B cell (primary cell): Measurements from ENCODE around the gene PRIMPOL. TPM values are rescaled to one million over a fixed set of nuclear protein-coding genes. Genes with fewer than 3 reads are reported as not detected.
"Not testable (repeated sequence)": the region's sequence is repeated elsewhere in the genome, so short reads cannot be mapped to it uniquely, and the experiment has no call there.

Experiments
- ATAC-seq: fragments of 200-7000 bp; cut with Tn5 transposase; one replicate; pipeline ENCODE4 v1.10.0; 2021; ENCODE audit warnings: low read depth, mild to moderate bottlenecking, moderate number of reproducible peaks, moderate library complexity
- CTCF ChIA-PET: fragments of 350-600 bp; sonication (Branson Sonifier 250); formaldehyde crosslinking; loops from one replicate; lab custom pipeline; 2021; ENCODE audit warnings: antibody characterized with exemption, inconsistent platforms; lab: Charles Lee
- POLR2A ChIA-PET: fragments of 350-600 bp; sonication (Branson Sonifier 250); formaldehyde crosslinking; loops from one replicate; lab custom pipeline; 2021; ENCODE audit warnings: antibody characterized with exemption; lab: Charles Lee
- DNase-seq: peaks from one replicate; pipeline ENCODE4 v3.0.0; 2013
- H2AFZ ChIP-seq: 2 replicates; pipeline ENCODE4 v1.6.1; 2012; ENCODE audit warnings: mild to moderate bottlenecking, low read depth, low read length; ENCODE audit not compliant: insufficient read depth, poor library complexity, severe bottlenecking
- H3K27ac ChIP-seq, 2 donors: 1 replicate in 1 of 2; 2 replicates in 1 of 2; pipeline ENCODE4 v1.5.1; 2012 to 2013; ENCODE audit warnings: low read length in 2 of 2, mild to moderate bottlenecking in 2 of 2, moderate library complexity in 1 of 2
- H3K27me3 ChIP-seq, 4 experiments: fragments of 200-600 bp in 1 of 4; sonication (generic) in 1 of 4; replicated peaks in 1 of 4; 1 replicate in 2 of 4; 2 replicates in 2 of 4; pipeline versions ENCODE4 v1.6.1 to v1.7.0; 2013 to 2016; ENCODE audit warnings: low read length in 3 of 4, mild to moderate bottlenecking in 2 of 4, mixed read lengths in 1 of 4, moderate library complexity in 1 of 4; ENCODE audit not compliant: insufficient read depth in 4 of 4, control insufficient read depth in 3 of 4; ENCODE audit errors: control extremely low read depth in 1 of 4
- H3K36me3 ChIP-seq, 2 experiments: replicated peaks in 1 of 2; 1 replicate in 1 of 2; 2 replicates in 1 of 2; pipeline versions ENCODE4 v1.6.1 to v1.7.1; 2013; ENCODE audit warnings: low read length in 1 of 2; ENCODE audit not compliant: insufficient read depth in 2 of 2, control insufficient read depth in 1 of 2; ENCODE audit errors: control extremely low read depth in 1 of 2, extremely low read depth in 1 of 2
- H3K4me1 ChIP-seq, 2 donors: fragments of 200-600 bp in 1 of 2; sonication (generic) in 1 of 2; 1 replicate in 1 of 2; 2 replicates in 1 of 2; pipeline versions ENCODE4 v1.5.1 to v1.6.1; 2013 to 2017; ENCODE audit warnings: low read length in 2 of 2; ENCODE audit not compliant: control insufficient read depth in 2 of 2, insufficient read depth in 2 of 2
- H3K4me2 ChIP-seq: replicated peaks from 2 replicates; pipeline ENCODE3; 2012; ENCODE audit warnings: mild to moderate bottlenecking, low read depth, low read length; ENCODE audit not compliant: poor library complexity, severe bottlenecking
- H3K4me3 ChIP-seq, 5 experiments: fragments of 200-600 bp in 1 of 5; sonication (generic) in 1 of 5; 1 replicate in 3 of 5; 2 replicates in 2 of 5; pipeline versions ENCODE4 v1.5.1 to v1.7.0; 2011 to 2016; ENCODE audit warnings: low read length in 4 of 5, mild to moderate bottlenecking in 4 of 5, low read depth in 2 of 5, control low read depth in 1 of 5, moderate library complexity in 1 of 5; ENCODE audit not compliant: insufficient read depth in 1 of 5; ENCODE audit errors: control extremely low read depth in 1 of 5, extremely low read depth in 1 of 5
- H3K79me2 ChIP-seq: fragments of 200-600 bp; sonication (generic); one replicate; pipeline ENCODE4 v1.6.0; 2016; ENCODE audit warnings: low read length; ENCODE audit not compliant: control insufficient read depth, insufficient read depth
- H3K9ac ChIP-seq: fragments of 200-600 bp; sonication (generic); 2 replicates; pipeline ENCODE4 v1.6.1; 2017; ENCODE audit warnings: mild to moderate bottlenecking, low read length, moderate library complexity
- H3K9me3 ChIP-seq, 3 donors: one replicate each; pipeline versions ENCODE4 v1.6.1 to v1.7.1; 2013; ENCODE audit warnings: low read length in 2 of 3; ENCODE audit not compliant: control insufficient read depth in 2 of 3, insufficient read depth in 1 of 3; ENCODE audit errors: control extremely low read depth in 1 of 3
- H4K20me1 ChIP-seq: 2 replicates; pipeline ENCODE4 v1.6.0; 2012; ENCODE audit warnings: mild to moderate bottlenecking, low read length; ENCODE audit not compliant: insufficient read depth, control insufficient read depth, poor library complexity, severe bottlenecking
- H3K27ac Mint-ChIP-seq: one replicate; pipeline ENCODE4 v1.8.0; 2021; ENCODE audit warnings: mixed read lengths
- H3K27me3 Mint-ChIP-seq: one replicate; pipeline ENCODE4 v1.8.0; 2021; ENCODE audit warnings: mixed read lengths
- H3K4me1 Mint-ChIP-seq: one replicate; pipeline ENCODE4 v1.8.0; 2021; ENCODE audit warnings: mixed read lengths
- H3K4me3 Mint-ChIP-seq: one replicate; pipeline ENCODE4 v1.8.0; 2021; ENCODE audit warnings: mixed read lengths
- H3K9me3 Mint-ChIP-seq: one replicate; pipeline ENCODE4 v1.8.0; 2022; ENCODE audit warnings: mixed read lengths; ENCODE audit not compliant: insufficient read depth
- CTCF ChIP-seq: fragments of 200-600 bp; IDR thresholded peaks from one replicate; pipeline ENCODE4 v1.8.0; 2022; ENCODE audit warnings: antibody characterized with exemption, mild to moderate bottlenecking
- EZH2 ChIP-seq: IDR thresholded peaks from 2 replicates; pipeline ENCODE4 v1.6.1; 2012; ENCODE audit warnings: borderline replicate concordance, low read depth, mild to moderate bottlenecking, moderate library complexity, low read length; ENCODE audit not compliant: insufficient read depth, poor library complexity, severe bottlenecking
- WGBS: methylation state at CpG from one replicate; pipeline ENCODE4 v1.1.5; 2013; ENCODE audit warnings: missing lambda C conversion rate; ENCODE audit not compliant: insufficient coverage; 5-methylcytosine and 5-hydroxymethylcytosine counted together
- intact Hi-C: fragments of 100-400 bp; cut with micrococcal nuclease; formaldehyde crosslinking; loops from one replicate; pipeline ENCODE4 v1.10.0; 2022
- polyA plus RNA-seq: library from polyadenylated mRNA; depleted of rRNA; stranded (reverse); fragments of >200 nt; gene quantifications from 2 replicates; pipeline ENCODE4 v1.2.3, GENCODE V29; 2012
- total RNA-seq, 2 donors: library from RNA; stranded (reverse); fragments of 120-200 nt in 1 of 2; gene quantifications; 1 replicate in 1 of 2; 2 replicates in 1 of 2; pipeline versions ENCODE4 v1.2.3 to v1.2.4, GENCODE V29; 2013 to 2022

Gene PRIMPOL
- total and polyA plus RNA-seq, 2 donors (not counting 1 experiment from before 2014, with no cell fraction given), result 15.4 to 16.3 TPM

- ChIA-PET CTCF (interaction anchor here (0.7 to 2.8 kb wide), 8 partner anchors 8 to 498 kb away, joined by 3 to 25 read pairs (median 4); partner anchors contain the start of genes CASP3, PRIMPOL and SLC25A4), POLR2A (interaction anchor here (0.7 to 2.0 kb wide), 4 partner anchors 9 to 408 kb away, joined by 3 to 23 read pairs (median 3); partner anchors contain the start of genes CASP3, IRF2, PRIMPOL and SLC25A4)
- Histone ChIP-seq H3K9me3 (no peaks in the 10 kb centered on the region), H3K9ac (peak overlapping the region; percentile 77), H3K79me2 (peaks cover under 1% of the 10 kb centered on the region), H3K27me3 (no peaks in the 10 kb centered on the region), H2AFZ (peak overlapping the region; percentile 94), H3K4me3 (peak overlapping the region in 4 of 5 experiments; percentile 39 to 76 (median 70)), H3K36me3 (no peaks in the 10 kb centered on the region), H3K4me2 (peak overlapping the region; percentile 94), H4K20me1 (no peaks in the 10 kb centered on the region), H3K27ac (peak overlapping the region in 1 of 2 donors; percentile 20), H3K4me1 (peaks cover 7 to 12% of the 10 kb centered on the region in 2 donors)
- ATAC-seq, result no peak
- no peak for DNase-seq
- H3K4me1 Mint-ChIP-seq, result peaks cover 20% of the 10 kb centered on the region
- H3K27me3 Mint-ChIP-seq, result no peaks in the 10 kb centered on the region
- no peak for TF ChIP-seq CTCF
- TF ChIP-seq EZH2, result no peak
- intact Hi-C loops, result loop anchor here (1.0 to 10.0 kb wide), 9 partner anchors 85 to 1292 kb away; partner anchors contain the start of genes CASP3, CDKN2AIP, IRF2 and PRIMPOL
- H3K4me3 Mint-ChIP-seq, result peak overlapping the region; percentile 93
- H3K27ac Mint-ChIP-seq, result no peak overlapping the region
- no CpG with 5 or more reads among the region's 6 CpGs for WGBS
- no peaks in the 10 kb centered on the region for H3K9me3 Mint-ChIP-seq
Observed at GRCh38 chr4:184734758-184735157, 85.2 kb downstream of the PRIMPOL start.

- CTCF ChIA-PET, ATAC-seq: not testable (repeated sequence)
Observed at GRCh38 chr4:184739575-184739974, 90.0 kb downstream of the PRIMPOL start.

More at GRCh38 chr4:184739575-184739974, 90.0 kb downstream of the PRIMPOL start:
- POLR2A ChIA-PET, H3K4me2 ChIP-seq, H3K9me3 Mint-ChIP-seq, H3K4me1 Mint-ChIP-seq, H3K9me3 ChIP-seq, H3K4me3 ChIP-seq, H3K9ac ChIP-seq, H4K20me1 ChIP-seq, H3K4me3 Mint-ChIP-seq, DNase-seq, H3K27ac Mint-ChIP-seq, H3K36me3 ChIP-seq, H3K27me3 Mint-ChIP-seq, H2AFZ ChIP-seq, H3K4me1 ChIP-seq, H3K27me3 ChIP-seq, H3K27ac ChIP-seq, H3K79me2 ChIP-seq: not testable (repeated sequence)
- WGBS, result no CpG with 5 or more reads among the region's 1 CpG
- intact Hi-C loops, result loop anchor here (10.0 kb wide), 2 partner anchors 265 to 325 kb away; partner anchors contain the start of gene IRF2
